Iris pigment epithelial cell (primary cell): ENCODE data around the gene BICRAL.
A peak's percentile ranks its signal among the peaks of the same experiment; 100 is the strongest.
"Not testable (repeated sequence)": the region's sequence is repeated elsewhere in the genome, so short reads cannot be mapped to it uniquely, and the experiment has no call there.

ENCODE experiments used
- DNase-seq: peaks from one replicate; pipeline ENCODE4 v3.0.0-alpha.2; 2011; ENCODE audit warnings: low read depth

The BICRAL gene

GRCh38 chr6:42894041-42894828 lies 112.4 kb downstream of the BICRAL start:
- not testable (repeated sequence) for DNase-seq

- DNase-seq: no peak
Measured at GRCh38 chr6:42896178-42896719, 114.4 kb downstream of the BICRAL start.

- DNase-seq: peak; percentile 58
Measured at GRCh38 chr6:42898891-42899361, 117.1 kb downstream of the BICRAL start.

- DNase-seq: no peak
Measured at GRCh38 chr6:42899871-42900270, 118.0 kb downstream of the BICRAL start.

- peak; percentile 70 for DNase-seq
Measured at GRCh38 chr6:42901538-42901957, 119.7 kb downstream of the BICRAL start.

GRCh38 chr6:42902429-42903263 lies 120.8 kb downstream of the BICRAL start:
- not testable (repeated sequence) for DNase-seq

GRCh38 chr6:42904467-42904866 lies 122.6 kb downstream of the BICRAL start:
- no peak for DNase-seq

GRCh38 chr6:42907336-42907735 lies 125.5 kb downstream of the BICRAL start:
- no peak for DNase-seq

- DNase-seq: no peak
Measured at GRCh38 chr6:42909835-42910234, 128.0 kb downstream of the BICRAL start.

GRCh38 chr6:42911171-42912021 lies 129.5 kb downstream of the BICRAL start:
- DNase-seq: peak; percentile 9

- no peak for DNase-seq
Measured at GRCh38 chr6:42914546-42914945, 132.7 kb downstream of the BICRAL start.

GRCh38 chr6:42915732-42916131 lies 133.9 kb downstream of the BICRAL start, which contains the start of gene PTCRA:
PTCRA (plus strand) TSS chr6:42916053; CDS start chr6:42916070, 17 bp downstream.
- DNase-seq: no peak

- no peak for DNase-seq
Measured at GRCh38 chr6:42916288-42916687, 134.4 kb downstream of the BICRAL start.
